ENCODE measurements around the gene PIK3R1. TPM values are rescaled to one million over a fixed set of nuclear protein-coding genes. Genes with fewer than 3 reads are reported as not detected.

PIK3R1 gene
- total and polyA plus RNA-seq, 2 experiments from 2014 or later = 5.9 to 9.8 TPM

- TF ChIP-seq ZNF462 (CRISPR knock-in tag; IDR thresholded peaks at IDR 0.05) (no peak), JUNB (IDR thresholded peaks at IDR 0.05; ENCODE audit: unreplicated experiment) (no peak)
- DNase-seq (ENCODE audit: low spot score) (no peak), ATAC-seq (no peak)
- Mint-ChIP-seq H3K36me3 (ENCODE audit: low read depth) (no peaks in the 10 kb centered on the region), H3K27me3 (ENCODE audit: insufficient read depth, low read depth, poor library complexity) (peaks cover 8% of the 10 kb centered on the region), H3K27ac (no peak overlapping the region), H3K4me3 (no peak overlapping the region), H3K9me3 (no peaks in the 10 kb centered on the region), H3K4me1 (peaks cover 35% of the 10 kb centered on the region)
- H3K4me2 ChIP-seq = no peak overlapping the region
- H3F3A ChIP-seq (replicated peaks; ENCODE audit: low read depth) = no peaks in the 10 kb centered on the region
- no peaks in the 10 kb centered on the region for H3K27me3 ChIP-seq (ENCODE audit: insufficient read depth)
- H4K20me1 ChIP-seq (replicated peaks; ENCODE audit: insufficient read depth) = no peaks in the 10 kb centered on the region
- peaks cover 41% of the 10 kb centered on the region for H3K4me1 ChIP-seq (ENCODE audit: insufficient read depth)
- H3K9me2 ChIP-seq (ENCODE audit: insufficient read depth) = peaks cover 8% of the 10 kb centered on the region; the same call in 1 of the 2 replicates
- no peaks in the 10 kb centered on the region for H3K36me3 ChIP-seq (ENCODE audit: insufficient read depth)
- H3K79me2 ChIP-seq (replicated peaks; ENCODE audit: insufficient read depth) = no peaks in the 10 kb centered on the region
- no peak overlapping the region for H3K4me3 ChIP-seq
- no peak overlapping the region for H2AFZ ChIP-seq
- no peak overlapping the region for H3K27ac ChIP-seq (ENCODE audit: low read depth)
These were observed 20.4 kb upstream of the PIK3R1 start for GRCh38 chr5:68195137-68195536.

GRCh38 chr5:68196876-68197275 lies 18.7 kb upstream of the PIK3R1 start:
- Histone ChIP-seq H4K20me1 (replicated peaks; ENCODE audit: insufficient read depth) (no peaks in the 10 kb centered on the region), H2AFZ (no peak overlapping the region), H3K9me2 (ENCODE audit: insufficient read depth) (peaks cover 8% of the 10 kb centered on the region; the same call in 1 of the 2 replicates), H3K79me2 (replicated peaks; ENCODE audit: insufficient read depth) (no peaks in the 10 kb centered on the region), H3K4me3 (no peak overlapping the region), H3K4me2 (no peak overlapping the region), H3K36me3 (ENCODE audit: insufficient read depth) (no peaks in the 10 kb centered on the region), H3K27ac (ENCODE audit: low read depth) (no peak overlapping the region), H3F3A (replicated peaks; ENCODE audit: low read depth) (no peaks in the 10 kb centered on the region), H3K27me3 (ENCODE audit: insufficient read depth) (no peaks in the 10 kb centered on the region), H3K4me1 (ENCODE audit: insufficient read depth) (peaks cover 27% of the 10 kb centered on the region)
- Mint-ChIP-seq H3K36me3 (ENCODE audit: low read depth) (no peaks in the 10 kb centered on the region), H3K9me3 (no peaks in the 10 kb centered on the region), H3K4me3 (no peak overlapping the region), H3K4me1 (peaks cover 23% of the 10 kb centered on the region), H3K27me3 (ENCODE audit: insufficient read depth, low read depth, poor library complexity) (peaks cover 5% of the 10 kb centered on the region), H3K27ac (no peak overlapping the region)
- no peak for ATAC-seq
- DNase-seq (ENCODE audit: low spot score) = no peak
- TF ChIP-seq ZNF331 (CRISPR knock-in tag; IDR thresholded peaks at IDR 0.05; ENCODE audit: low read depth) (no peak), ETS1 (IDR thresholded peaks at IDR 0.05) (no peak), STAT1 (IDR thresholded peaks at IDR 0.05; ENCODE audit: unreplicated experiment) (no peak), CTCF (conservative IDR thresholded peaks at IDR 0.05; ENCODE audit: low read depth in 2 of 2) (no peak), EZH2phosphoT487 (IDR thresholded peaks at IDR 0.05; ENCODE audit: unreplicated experiment) (no peak), NANOG (IDR thresholded peaks at IDR 0.05; ENCODE audit: borderline replicate concordance) (no peak), POLR2AphosphoS5 (IDR thresholded peaks at IDR 0.05; ENCODE audit: low read depth) (no peak), EZH2 (IDR thresholded peaks at IDR 0.05; ENCODE audit: low read depth, unreplicated experiment) (no peak), ZNF114 (CRISPR knock-in tag; IDR thresholded peaks at IDR 0.05) (no peak), JUNB (IDR thresholded peaks at IDR 0.05; ENCODE audit: unreplicated experiment) (no peak)
